GM23248 (cell line): ENCODE results near the gene SLC6A9.

Experiments
- EZH2 ChIP-seq: fragments of 200-600 bp; sonication (generic); IDR thresholded peaks from 2 replicates; pipeline ENCODE4 v1.6.1; 2018; ENCODE audit warnings: antibody characterized with exemption, mild to moderate bottlenecking; ENCODE audit not compliant: insufficient read depth, poor library complexity, severe bottlenecking
- EZH2phosphoT487 ChIP-seq: fragments of 200-600 bp; sonication (generic); IDR thresholded peaks from 2 replicates; pipeline ENCODE4 v1.6.1; 2018; ENCODE audit warnings: antibody characterized with exemption, moderate library complexity, mild to moderate bottlenecking, low read depth; ENCODE audit not compliant: insufficient read depth

GRCh38 chr1:43994794-43995790 is 36.2 kb downstream of the SLC6A9 start:
- no peak for TF ChIP-seq EZH2
- no peak for TF ChIP-seq EZH2phosphoT487
